Heart left ventricle (tissue), 16 donors: ENCODE results near the gene NCOA1. TPM values are rescaled to one million over a fixed set of nuclear protein-coding genes. Genes with fewer than 3 reads are reported as not detected.

Experiments used
- ATAC-seq, 4 donors: fragments of 200-7000 bp; cut with Tn5 transposase; one replicate each; pipeline ENCODE4 v1.9.1; 2020 to 2022; ENCODE audit warnings: moderate library complexity in 4 of 4, mild to moderate bottlenecking in 3 of 4, moderate number of reproducible peaks in 1 of 4
- DNase-seq, 5 donors: peaks; one replicate each; pipeline ENCODE4 v3.0.0-alpha.2; 2020
- H3K27ac ChIP-seq, 12 donors: fragments of 200-600 bp; sonication (generic) in 4 of 12; one replicate each; pipeline versions ENCODE4 v1.5.0 to v1.8.0; 2016 to 2022; ENCODE audit warnings: mild to moderate bottlenecking in 2 of 12
- H3K27me3 ChIP-seq, 9 donors: fragments of 200-600 bp; sonication (generic) in 2 of 9; one replicate each; pipeline versions ENCODE4 v1.5.1 to v1.8.0; 2016 to 2022; ENCODE audit warnings: mild to moderate bottlenecking in 3 of 9
- H3K36me3 ChIP-seq, 9 donors: fragments of 200-600 bp; sonication (generic) in 2 of 9; one replicate each; pipeline versions ENCODE4 v1.5.0 to v1.8.0; 2018 to 2022; ENCODE audit warnings: mild to moderate bottlenecking in 2 of 9
- H3K4me1 ChIP-seq, 12 donors: fragments of 200-600 bp; sonication (generic) in 4 of 12; one replicate each; pipeline versions ENCODE4 v1.5.0 to v1.8.0; 2016 to 2022; ENCODE audit warnings: mild to moderate bottlenecking in 3 of 12
- H3K4me3 ChIP-seq, 12 donors: fragments of 200-600 bp; sonication (generic) in 4 of 12; one replicate each; pipeline versions ENCODE4 v1.5.0 to v1.8.0; 2017 to 2022; ENCODE audit warnings: mild to moderate bottlenecking in 9 of 12, moderate library complexity in 4 of 12
- H3K9me3 ChIP-seq, 12 donors: fragments of 200-600 bp; sonication (generic) in 4 of 12; one replicate each; pipeline versions ENCODE4 v1.5.0 to v1.8.0; 2016 to 2022; ENCODE audit warnings: mild to moderate bottlenecking in 1 of 12
- POLR2A ChIP-seq, 2 donors: fragments of 450-650 bp; IDR thresholded peaks; one replicate each; pipeline ENCODE4 v1.6.1; 2017; ENCODE audit warnings: antibody characterized with exemption in 2 of 2, mild to moderate bottlenecking in 2 of 2, moderate library complexity in 2 of 2
- WGBS, 4 donors: extraction: QIAGEN DNeasy Blood & Tissue Kit in 2 of 4; methylation state at CpG; one replicate each; pipeline versions ENCODE4 v1.1.5 to v1.1.7; 2013 to 2018; 5-methylcytosine and 5-hydroxymethylcytosine counted together
- intact Hi-C, 10 donors: fragments of 100-400 bp; cut with DNase I; formaldehyde crosslinking; loops; one replicate each; pipeline versions ENCODE4 v1.11.1 to v1.14.2; 2022
- polyA plus RNA-seq, 2 donors: library from polyadenylated mRNA; stranded (reverse); fragments of 200-250 nt; gene quantifications; one replicate each; pipeline ENCODE4 v1.2.3, GENCODE V29; 2013
- total RNA-seq, 9 donors: library from RNA; depleted of rRNA in 2 of 9; stranded (reverse); fragments of >200 nt in 2 of 9; fragmentation: NEBNext Ultra II Directional in 3 of 9; extraction: Animal tissue kit (Norgen Biotek cat#: 25700) in 3 of 9; gene quantifications; one replicate each; pipeline versions ENCODE4 v1.1.0 to v1.2.4, GENCODE V29; 2016 to 2023
- TF ChIP-seq, protein P1 (sequence below), 12 donors: fragments of 200-600 bp; sonication (generic) in 4 of 12; IDR thresholded peaks; one replicate each; pipeline versions ENCODE4 v1.5.0 to v1.8.0; 2018 to 2022; ENCODE audit warnings: antibody characterized with exemption in 12 of 12, mild to moderate bottlenecking in 5 of 12
- donor health status: ischemic (EF 13 %, LVEDD 7.1; RV severe dilation, severe dysfunction).
- donor health status: healthy with polysubstance abuse.
- donor health status: DM: no; HTN: yes; CAD: no.
- donor health status: DM: no; HTN: no; CAD: no.
- donor health status: ischemic (EF 25% LVEDD 6.9; RV normal size, moderate dysfunction).
- donor health status: ischemic (EF 25% LVEDD 5.7; RV mildly dilated, moderate dysfunction).
- donor health status: healthy.
- donor health status: DM: yes; HTN: yes; CAD: no.
- donor health status: ischemic (EF 35%, LVEDD 5.7; RV mildly dilated, moderate dysfunction).
- donor health status: nonischemic (EF 11% LVEDD 7.7; RV severe dilation, severe dysfunction).
- donor health status: DM: yes; HTN: yes; CAD: no.
- donor health status: PGD.
- donor health status: ischemic (EF 29% LVEDD 5.4; RV normal size, mild dysfunction).
- donor health status: nonischemic (EF 23%, LVEDD 6.1; RV moderate dilation, normal function).

The NCOA1 gene
- total and polyA plus RNA-seq, 11 donors: 8.5 to 42.3 (median 32.4) TPM

DNA sequence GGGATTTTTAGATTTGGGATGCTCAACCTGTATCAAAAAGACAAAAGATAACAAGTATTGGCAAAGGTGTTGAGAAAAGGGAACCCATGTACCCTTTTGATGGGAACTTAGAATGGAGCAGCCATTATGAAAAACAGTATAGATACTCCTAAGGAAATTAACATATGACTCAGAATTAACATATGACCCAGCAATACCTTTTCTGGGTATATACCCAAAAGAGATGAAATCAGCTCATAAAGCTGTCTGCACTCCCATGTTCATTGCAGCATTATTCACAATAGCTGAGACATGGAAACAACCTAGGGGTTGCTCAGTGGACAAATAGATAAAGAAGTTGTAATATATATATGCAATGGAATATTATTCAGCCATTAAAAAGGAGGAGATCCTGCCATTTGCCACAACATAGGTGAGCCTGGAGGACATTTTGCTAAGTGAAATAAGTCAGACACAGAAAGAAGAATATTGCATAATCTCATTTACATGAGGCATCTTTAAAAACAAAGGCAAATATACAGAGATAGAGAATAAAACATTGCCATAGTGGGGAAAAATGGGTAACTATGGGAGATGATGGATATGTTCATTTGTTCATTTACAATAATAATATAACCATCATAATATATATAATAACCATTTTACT is 160.1 kb downstream of the NCOA1 start:
- no peak for ATAC-seq
- no peak for DNase-seq
- Histone ChIP-seq H3K9me3 (peaks cover 0 to 5% (median 0%) of the 10 kb centered on the region in 12 donors), H3K27ac (no peak overlapping the region), H3K4me3 (no peak overlapping the region), H3K4me1 (peaks cover 0 to 24% (median 5%) of the 10 kb centered on the region in 12 donors), H3K27me3 (no peaks in the 10 kb centered on the region), H3K36me3 (no peaks in the 10 kb centered on the region)
- intact Hi-C loops: loop anchor here in 1 of 10 donors (10.0 kb wide), 1 partner anchor 156 kb away; the partner anchor contains the start of gene NCOA1
- TF ChIP-seq, protein P1, sequence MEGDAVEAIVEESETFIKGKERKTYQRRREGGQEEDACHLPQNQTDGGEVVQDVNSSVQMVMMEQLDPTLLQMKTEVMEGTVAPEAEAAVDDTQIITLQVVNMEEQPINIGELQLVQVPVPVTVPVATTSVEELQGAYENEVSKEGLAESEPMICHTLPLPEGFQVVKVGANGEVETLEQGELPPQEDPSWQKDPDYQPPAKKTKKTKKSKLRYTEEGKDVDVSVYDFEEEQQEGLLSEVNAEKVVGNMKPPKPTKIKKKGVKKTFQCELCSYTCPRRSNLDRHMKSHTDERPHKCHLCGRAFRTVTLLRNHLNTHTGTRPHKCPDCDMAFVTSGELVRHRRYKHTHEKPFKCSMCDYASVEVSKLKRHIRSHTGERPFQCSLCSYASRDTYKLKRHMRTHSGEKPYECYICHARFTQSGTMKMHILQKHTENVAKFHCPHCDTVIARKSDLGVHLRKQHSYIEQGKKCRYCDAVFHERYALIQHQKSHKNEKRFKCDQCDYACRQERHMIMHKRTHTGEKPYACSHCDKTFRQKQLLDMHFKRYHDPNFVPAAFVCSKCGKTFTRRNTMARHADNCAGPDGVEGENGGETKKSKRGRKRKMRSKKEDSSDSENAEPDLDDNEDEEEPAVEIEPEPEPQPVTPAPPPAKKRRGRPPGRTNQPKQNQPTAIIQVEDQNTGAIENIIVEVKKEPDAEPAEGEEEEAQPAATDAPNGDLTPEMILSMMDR (IDR thresholded peaks at IDR 0.05): no peak
- TF ChIP-seq POLR2A (IDR thresholded peaks at IDR 0.05): no peak

DNA sequence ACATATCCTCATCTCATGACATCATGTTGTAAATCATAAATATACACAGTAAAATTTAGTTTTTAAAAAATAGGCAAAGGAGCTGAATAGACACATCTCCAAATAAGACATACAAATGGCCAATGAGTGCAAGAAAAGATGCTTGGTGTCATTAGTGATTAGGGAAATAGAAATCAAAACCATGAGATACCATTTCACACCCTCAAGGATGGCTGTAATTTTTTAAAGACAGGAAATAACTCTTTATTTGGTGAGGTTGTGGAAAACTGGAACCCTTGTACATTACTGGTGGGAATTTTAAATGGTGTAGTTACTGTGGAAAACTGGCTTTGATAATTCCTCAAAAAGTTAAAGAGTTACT is 160.6 kb downstream of the NCOA1 start:
- Histone ChIP-seq H3K27ac (no peak overlapping the region), H3K9me3 (peaks cover 0 to 5% (median 0%) of the 10 kb centered on the region in 12 donors), H3K27me3 (no peaks in the 10 kb centered on the region), H3K36me3 (no peaks in the 10 kb centered on the region), H3K4me3 (no peak overlapping the region), H3K4me1 (peaks cover 0 to 24% (median 5%) of the 10 kb centered on the region in 12 donors)
- ATAC-seq (no peak), DNase-seq (no peak)
- TF ChIP-seq, protein P1 (IDR thresholded peaks at IDR 0.05): no peak
- no peak for TF ChIP-seq POLR2A (IDR thresholded peaks at IDR 0.05)
- intact Hi-C loops: loop anchor here in 1 of 10 donors (10.0 kb wide), 1 partner anchor 157 kb away; the partner anchor contains the start of gene NCOA1

DNA sequence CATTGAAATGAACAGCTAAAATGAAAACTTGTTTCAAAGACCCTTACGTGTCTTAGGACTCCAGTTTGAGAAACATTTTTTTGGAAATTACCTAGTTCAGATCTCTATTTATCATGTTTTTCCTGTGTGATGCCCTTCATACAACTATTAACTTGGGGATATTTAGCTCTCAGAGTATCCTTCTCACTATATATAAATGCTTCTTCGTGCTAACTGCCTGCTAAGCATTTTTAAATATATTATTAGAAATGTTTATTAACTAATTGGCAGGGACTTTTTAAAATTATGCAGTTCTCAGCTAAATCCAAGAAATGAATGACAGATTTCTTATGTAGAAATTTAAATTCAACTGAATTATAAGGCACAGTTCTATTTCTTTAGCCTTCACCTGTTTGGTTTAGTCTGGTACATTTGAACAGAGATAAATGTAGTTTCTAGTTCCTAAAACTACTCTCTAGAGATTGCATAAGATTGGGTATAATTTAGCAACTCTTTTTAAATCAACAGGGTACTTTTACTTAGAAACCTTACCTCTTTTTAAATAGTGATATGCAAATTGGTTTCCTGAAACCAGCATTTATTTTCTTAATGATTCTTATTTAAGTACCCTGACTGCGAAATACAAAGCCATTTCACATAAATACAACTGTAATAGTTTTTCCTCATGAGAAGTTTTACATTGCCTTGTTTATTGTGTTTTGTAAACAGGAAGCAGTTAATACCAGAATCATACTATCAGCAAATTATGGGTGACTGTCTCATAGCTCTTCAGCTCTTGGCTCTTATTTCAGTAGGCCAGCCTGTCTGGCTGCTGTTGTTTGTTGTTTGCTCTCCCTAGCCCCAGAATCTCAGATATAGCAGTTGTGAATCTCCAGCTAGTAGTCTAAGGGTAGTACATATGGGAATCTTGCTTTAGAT is 161.5 kb downstream of the NCOA1 start:
- H3K27me3 ChIP-seq: no peaks in the 10 kb centered on the region
- ATAC-seq: peak in 1 of 4 donors; percentile 47
- intact Hi-C loops: loop anchor here in 1 of 10 donors (10.0 kb wide), 1 partner anchor 158 kb away; the partner anchor contains the start of gene NCOA1
- H3K4me3 ChIP-seq: no peak overlapping the region
- peaks cover 0 to 5% (median 0%) of the 10 kb centered on the region in 12 donors for H3K9me3 ChIP-seq
- DNase-seq: no peak
- WGBS, 4 donors: 78 to 85% (median 81%) methylated on average over 3 of the region's 3 CpGs
- H3K27ac ChIP-seq: no peak overlapping the region
- no peaks in the 10 kb centered on the region for H3K36me3 ChIP-seq
- TF ChIP-seq, protein P1 (IDR thresholded peaks at IDR 0.05): no peak
- no peak for TF ChIP-seq POLR2A (IDR thresholded peaks at IDR 0.05)
- H3K4me1 ChIP-seq: peaks cover 0 to 31% (median 9%) of the 10 kb centered on the region in 12 donors

DNA sequence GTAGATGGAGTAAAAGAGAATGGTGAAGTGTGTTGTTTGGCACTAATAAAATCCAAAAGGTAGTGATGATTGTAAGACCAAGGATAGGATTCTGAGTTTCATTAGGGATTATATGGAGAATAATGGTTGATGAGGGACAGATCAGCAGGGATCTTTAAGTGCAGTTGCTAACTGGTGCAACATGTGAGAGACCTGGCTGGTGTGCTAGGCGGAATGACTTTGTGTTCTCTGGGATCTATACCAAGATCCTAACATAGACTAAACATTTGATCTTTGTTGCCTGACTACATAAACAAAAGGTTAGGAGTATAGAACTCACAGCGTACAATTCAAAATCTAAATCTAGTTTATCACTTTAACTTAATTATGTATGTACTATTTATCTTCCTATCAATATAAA is 166.8 kb downstream of the NCOA1 start:
- no peak for TF ChIP-seq POLR2A (IDR thresholded peaks at IDR 0.05)
- TF ChIP-seq, protein P1 (IDR thresholded peaks at IDR 0.05): no peak
- 55 to 71% (median 64%) methylated on average over 2 of the region's 2 CpGs for WGBS, 4 donors
- Histone ChIP-seq H3K9me3 (no peaks in the 10 kb centered on the region), H3K27ac (peak overlapping the region in 8 of 12 donors; percentile 17 to 67 (median 48)), H3K4me1 (peaks cover 0 to 44% (median 17%) of the 10 kb centered on the region in 12 donors), H3K4me3 (no peak overlapping the region), H3K36me3 (peaks cover 0 to 16% (median 11%) of the 10 kb centered on the region in 9 donors), H3K27me3 (no peaks in the 10 kb centered on the region)
- intact Hi-C loops: loop anchor here in 2 of 10 donors (2.0 to 10.0 kb wide), 2 partner anchors 15 to 163 kb away; partner anchors contain the start of gene NCOA1 (in 1 of the 2)
- DNase-seq (no peak), ATAC-seq (peak; percentile 50 to 68 (median 64))
